ENCODE measurements around the gene NDUFA6.
"Not testable (repeated sequence)": the region's sequence is repeated elsewhere in the genome, so short reads cannot be mapped to it uniquely, and the experiment has no call there.

Gene NDUFA6

GRCh38 chr22:42131562-42131961 is 41.0 kb upstream of the NDUFA6 start:
- no peak for TF ChIP-seq CTCF (IDR thresholded peaks at IDR 0.05; ENCODE audit: insufficient read depth, missing control alignments)
- DNase-seq (ENCODE audit: insufficient read length, low spot score) (no peak), FAIRE-seq (no peak)

- not testable (repeated sequence) for FAIRE-seq
Measured at GRCh38 chr22:42130639-42131431, 40.3 kb upstream of the NDUFA6 start, which contains the start of gene CYP2D6. Gene CYP2D6 (minus strand): TSS chr22:42130810. CDS start chr22:42130791, 19 bp downstream.

GRCh38 chr22:42130182-42130581 is 39.6 kb upstream of the NDUFA6 start:
- not testable (repeated sequence) for DNase-seq (ENCODE audit: insufficient read length, low spot score); FAIRE-seq

More at GRCh38 chr22:42130639-42131431, 40.3 kb upstream of the NDUFA6 start, which contains the start of gene CYP2D6:
- DNase-seq (ENCODE audit: insufficient read length, low spot score), result not testable (repeated sequence)

GRCh38 chr22:42128776-42129694 is 38.5 kb upstream of the NDUFA6 start:
- FAIRE-seq; DNase-seq (ENCODE audit: insufficient read length, low spot score): not testable (repeated sequence)

- FAIRE-seq; DNase-seq (ENCODE audit: insufficient read length, low spot score): not testable (repeated sequence)
Measured at GRCh38 chr22:42128007-42128406, 37.4 kb upstream of the NDUFA6 start.

GRCh38 chr22:42127606-42128005 is 37.0 kb upstream of the NDUFA6 start:
- no peak for FAIRE-seq

GRCh38 chr22:42123529-42123928 is 33.0 kb upstream of the NDUFA6 start:
- not testable (repeated sequence) for DNase-seq (ENCODE audit: insufficient read length, low spot score); FAIRE-seq

More at GRCh38 chr22:42127606-42128005, 37.0 kb upstream of the NDUFA6 start:
- no peak for TF ChIP-seq CTCF (IDR thresholded peaks at IDR 0.05; ENCODE audit: insufficient read depth, missing control alignments)
- DNase-seq (ENCODE audit: insufficient read length, low spot score), result no peak

- DNase-seq (ENCODE audit: insufficient read length, low spot score), result not testable (repeated sequence)
Measured at GRCh38 chr22:42120231-42121021, 29.9 kb upstream of the NDUFA6 start.

GRCh38 chr22:42116848-42117424 is 26.4 kb upstream of the NDUFA6 start:
- FAIRE-seq (no peak), DNase-seq (ENCODE audit: insufficient read length, low spot score) (no peak)
- peak; percentile 8 for TF ChIP-seq CTCF (IDR thresholded peaks at IDR 0.05; ENCODE audit: insufficient read depth, missing control alignments)

More at GRCh38 chr22:42120231-42121021, 29.9 kb upstream of the NDUFA6 start:
- FAIRE-seq, result not testable (repeated sequence)

GRCh38 chr22:42115420-42115830 is 24.9 kb upstream of the NDUFA6 start:
- not testable (repeated sequence) for DNase-seq (ENCODE audit: insufficient read length, low spot score); FAIRE-seq
